Measurements from ENCODE around the gene ATG13. TPM values are rescaled to one million over a fixed set of nuclear protein-coding genes. Genes with fewer than 3 reads are reported as not detected.

ATG13 gene
- total RNA-seq = 10 to 100 TPM; 44.6 to 49.9 TPM
- 10 to 100 TPM; 36.3 to 37.7 TPM for polyA plus RNA-seq

DNA sequence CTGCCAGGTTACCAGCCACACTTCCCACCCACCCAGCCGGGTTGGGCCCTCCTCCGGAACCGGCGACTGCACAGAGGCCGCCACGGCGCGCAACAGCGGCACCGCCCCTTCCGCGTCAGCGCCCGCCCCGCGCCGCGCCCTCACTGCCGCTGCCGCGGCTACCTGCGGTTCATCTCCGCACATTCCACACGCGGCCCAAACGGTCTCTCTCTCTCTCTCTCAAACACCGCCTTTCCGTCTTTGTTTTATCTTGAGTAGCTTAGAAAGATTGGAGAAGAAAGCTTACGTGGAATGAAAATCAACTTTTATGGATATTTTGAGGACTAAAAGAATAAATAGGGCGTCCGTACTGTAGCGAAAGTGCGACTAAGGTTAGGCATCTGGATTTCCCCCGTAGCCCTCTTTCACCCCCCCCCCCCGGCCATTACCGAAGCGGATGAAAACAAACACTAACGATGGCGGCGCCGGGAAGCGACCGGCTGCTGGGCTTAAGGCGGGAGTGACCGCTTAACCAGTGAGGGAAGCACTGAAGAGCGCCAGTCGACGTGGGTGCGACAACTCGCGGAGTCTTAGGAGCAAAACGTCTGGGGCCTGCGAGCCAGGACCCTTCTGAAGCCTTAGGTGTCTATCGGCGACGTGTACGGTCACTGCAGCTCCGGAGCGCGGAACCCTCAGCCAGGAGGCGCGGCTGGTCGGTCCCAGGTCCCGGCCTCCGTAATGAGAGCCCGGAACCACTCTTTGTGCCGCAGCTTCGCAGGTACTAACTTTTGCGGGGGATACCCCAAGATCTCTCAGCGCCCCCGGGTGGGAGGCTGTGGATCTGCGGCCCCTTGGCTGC lies at the start of gene ATG13, which contains the start of gene HARBI1:
ATG13 (plus strand) TSS at position 420 of the 838 bp plus-strand sequence. CDS start 26,739 bp downstream, outside the sequence.
HARBI1 (minus strand) TSS at position 94 of the 838 bp plus-strand sequence. CDS start 990 bp downstream, outside the sequence.
- WGBS = under 1% methylated on average over 72 of the region's 72 CpGs
- Histone ChIP-seq H3K27ac (ENCODE audit: low read depth in 1 of 2, low read length in 2 of 2) (peak within 1 kb of the TSS; percentile 91 to 97), H3K36me3 (ENCODE audit: control insufficient read depth in 4 of 4, insufficient read depth in 3 of 4, low read depth in 1 of 4, low read length in 3 of 4) (peaks cover 0 to 6% (median 3%) of the 10 kb centered on the region in 4 donors), H3K4me3 (ENCODE audit: low read depth in 1 of 3, low read length in 3 of 3) (peak within 1 kb of the TSS; percentile 82 to 99 (median 98)), H3K9ac (ENCODE audit: low read depth in 1 of 2, low read length in 2 of 2) (peak within 1 kb of the TSS; percentile 61 to 87), H3K4me1 (ENCODE audit: control insufficient read depth in 4 of 4, insufficient read depth in 4 of 4, low read length in 3 of 4) (peaks cover 9 to 29% (median 22%) of the 10 kb centered on the region in 4 donors), H3K27me3 (ENCODE audit: control insufficient read depth in 4 of 4, insufficient read depth in 4 of 4, low read length in 3 of 4) (no peaks in the 10 kb centered on the region), H3K9me3 (ENCODE audit: control insufficient read depth in 4 of 4, low read length in 3 of 4) (no peaks in the 10 kb centered on the region)
- TF ChIP-seq EGR1 (IDR thresholded peaks at IDR 0.05; ENCODE audit: low read depth in 2 of 2) (no peak), FOXA2 (IDR thresholded peaks at IDR 0.05) (no peak), RAD21 (IDR thresholded peaks at IDR 0.05) (peak; percentile 54 to 72), GABPA (IDR thresholded peaks at IDR 0.05 in 1 of 2, conservative IDR thresholded peaks at IDR 0.05 in 1 of 2) (peak in 1 of 2 donors; percentile 83), FOXA1 (IDR thresholded peaks at IDR 0.05) (no peak), SP1 (IDR thresholded peaks at IDR 0.05) (no peak), HNF4A (conservative IDR thresholded peaks at IDR 0.05) (no peak), HNF4G (IDR thresholded peaks at IDR 0.05) (no peak), NR2F2 (IDR thresholded peaks at IDR 0.05) (peak; percentile 47), TAF1 (conservative IDR thresholded peaks at IDR 0.05) (peak; percentile 17), YY1 (IDR thresholded peaks at IDR 0.05) (peak; percentile 94), RXRA (IDR thresholded peaks at IDR 0.05) (peak in 1 of 2 donors; percentile 31), JUND (IDR thresholded peaks at IDR 0.05) (no peak)
- TF ChIP-seq, protein P1, sequence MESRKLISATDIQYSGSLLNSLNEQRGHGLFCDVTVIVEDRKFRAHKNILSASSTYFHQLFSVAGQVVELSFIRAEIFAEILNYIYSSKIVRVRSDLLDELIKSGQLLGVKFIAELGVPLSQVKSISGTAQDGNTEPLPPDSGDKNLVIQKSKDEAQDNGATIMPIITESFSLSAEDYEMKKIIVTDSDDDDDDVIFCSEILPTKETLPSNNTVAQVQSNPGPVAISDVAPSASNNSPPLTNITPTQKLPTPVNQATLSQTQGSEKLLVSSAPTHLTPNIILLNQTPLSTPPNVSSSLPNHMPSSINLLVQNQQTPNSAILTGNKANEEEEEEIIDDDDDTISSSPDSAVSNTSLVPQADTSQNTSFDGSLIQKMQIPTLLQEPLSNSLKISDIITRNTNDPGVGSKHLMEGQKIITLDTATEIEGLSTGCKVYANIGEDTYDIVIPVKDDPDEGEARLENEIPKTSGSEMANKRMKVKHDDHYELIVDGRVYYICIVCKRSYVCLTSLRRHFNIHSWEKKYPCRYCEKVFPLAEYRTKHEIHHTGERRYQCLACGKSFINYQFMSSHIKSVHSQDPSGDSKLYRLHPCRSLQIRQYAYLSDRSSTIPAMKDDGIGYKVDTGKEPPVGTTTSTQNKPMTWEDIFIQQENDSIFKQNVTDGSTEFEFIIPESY (IDR thresholded peaks at IDR 0.05) = no peak
- TF ChIP-seq, protein P2, sequence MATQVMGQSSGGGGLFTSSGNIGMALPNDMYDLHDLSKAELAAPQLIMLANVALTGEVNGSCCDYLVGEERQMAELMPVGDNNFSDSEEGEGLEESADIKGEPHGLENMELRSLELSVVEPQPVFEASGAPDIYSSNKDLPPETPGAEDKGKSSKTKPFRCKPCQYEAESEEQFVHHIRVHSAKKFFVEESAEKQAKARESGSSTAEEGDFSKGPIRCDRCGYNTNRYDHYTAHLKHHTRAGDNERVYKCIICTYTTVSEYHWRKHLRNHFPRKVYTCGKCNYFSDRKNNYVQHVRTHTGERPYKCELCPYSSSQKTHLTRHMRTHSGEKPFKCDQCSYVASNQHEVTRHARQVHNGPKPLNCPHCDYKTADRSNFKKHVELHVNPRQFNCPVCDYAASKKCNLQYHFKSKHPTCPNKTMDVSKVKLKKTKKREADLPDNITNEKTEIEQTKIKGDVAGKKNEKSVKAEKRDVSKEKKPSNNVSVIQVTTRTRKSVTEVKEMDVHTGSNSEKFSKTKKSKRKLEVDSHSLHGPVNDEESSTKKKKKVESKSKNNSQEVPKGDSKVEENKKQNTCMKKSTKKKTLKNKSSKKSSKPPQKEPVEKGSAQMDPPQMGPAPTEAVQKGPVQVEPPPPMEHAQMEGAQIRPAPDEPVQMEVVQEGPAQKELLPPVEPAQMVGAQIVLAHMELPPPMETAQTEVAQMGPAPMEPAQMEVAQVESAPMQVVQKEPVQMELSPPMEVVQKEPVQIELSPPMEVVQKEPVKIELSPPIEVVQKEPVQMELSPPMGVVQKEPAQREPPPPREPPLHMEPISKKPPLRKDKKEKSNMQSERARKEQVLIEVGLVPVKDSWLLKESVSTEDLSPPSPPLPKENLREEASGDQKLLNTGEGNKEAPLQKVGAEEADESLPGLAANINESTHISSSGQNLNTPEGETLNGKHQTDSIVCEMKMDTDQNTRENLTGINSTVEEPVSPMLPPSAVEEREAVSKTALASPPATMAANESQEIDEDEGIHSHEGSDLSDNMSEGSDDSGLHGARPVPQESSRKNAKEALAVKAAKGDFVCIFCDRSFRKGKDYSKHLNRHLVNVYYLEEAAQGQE (IDR thresholded peaks at IDR 0.05) = no peak
- TF ChIP-seq, protein P3, sequence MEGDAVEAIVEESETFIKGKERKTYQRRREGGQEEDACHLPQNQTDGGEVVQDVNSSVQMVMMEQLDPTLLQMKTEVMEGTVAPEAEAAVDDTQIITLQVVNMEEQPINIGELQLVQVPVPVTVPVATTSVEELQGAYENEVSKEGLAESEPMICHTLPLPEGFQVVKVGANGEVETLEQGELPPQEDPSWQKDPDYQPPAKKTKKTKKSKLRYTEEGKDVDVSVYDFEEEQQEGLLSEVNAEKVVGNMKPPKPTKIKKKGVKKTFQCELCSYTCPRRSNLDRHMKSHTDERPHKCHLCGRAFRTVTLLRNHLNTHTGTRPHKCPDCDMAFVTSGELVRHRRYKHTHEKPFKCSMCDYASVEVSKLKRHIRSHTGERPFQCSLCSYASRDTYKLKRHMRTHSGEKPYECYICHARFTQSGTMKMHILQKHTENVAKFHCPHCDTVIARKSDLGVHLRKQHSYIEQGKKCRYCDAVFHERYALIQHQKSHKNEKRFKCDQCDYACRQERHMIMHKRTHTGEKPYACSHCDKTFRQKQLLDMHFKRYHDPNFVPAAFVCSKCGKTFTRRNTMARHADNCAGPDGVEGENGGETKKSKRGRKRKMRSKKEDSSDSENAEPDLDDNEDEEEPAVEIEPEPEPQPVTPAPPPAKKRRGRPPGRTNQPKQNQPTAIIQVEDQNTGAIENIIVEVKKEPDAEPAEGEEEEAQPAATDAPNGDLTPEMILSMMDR (IDR thresholded peaks at IDR 0.05; ENCODE audit: low read depth, low read length, missing input control) = peak; percentile 59
- TF ChIP-seq, protein P4, sequence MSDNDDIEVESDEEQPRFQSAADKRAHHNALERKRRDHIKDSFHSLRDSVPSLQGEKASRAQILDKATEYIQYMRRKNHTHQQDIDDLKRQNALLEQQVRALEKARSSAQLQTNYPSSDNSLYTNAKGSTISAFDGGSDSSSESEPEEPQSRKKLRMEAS (IDR thresholded peaks at IDR 0.05) = no peak
- TF ChIP-seq, protein P5, sequence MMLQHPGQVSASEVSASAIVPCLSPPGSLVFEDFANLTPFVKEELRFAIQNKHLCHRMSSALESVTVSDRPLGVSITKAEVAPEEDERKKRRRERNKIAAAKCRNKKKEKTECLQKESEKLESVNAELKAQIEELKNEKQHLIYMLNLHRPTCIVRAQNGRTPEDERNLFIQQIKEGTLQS (IDR thresholded peaks at IDR 0.05) = no peak
- peak; percentile 91 for DNase-seq (ENCODE audit: low spot score)

All from liver (tissue), 9 donors.